AG08395 (cell line): Measurements from ENCODE around the gene XIRP1.
A peak's percentile ranks its signal among the peaks of the same experiment; 100 is the strongest.

Source experiments
- DNase-seq: peaks from one replicate; pipeline ENCODE4 v3.0.0; 2012; ENCODE audit warnings: mixed read lengths, low spot score

XIRP1 gene

DNA sequence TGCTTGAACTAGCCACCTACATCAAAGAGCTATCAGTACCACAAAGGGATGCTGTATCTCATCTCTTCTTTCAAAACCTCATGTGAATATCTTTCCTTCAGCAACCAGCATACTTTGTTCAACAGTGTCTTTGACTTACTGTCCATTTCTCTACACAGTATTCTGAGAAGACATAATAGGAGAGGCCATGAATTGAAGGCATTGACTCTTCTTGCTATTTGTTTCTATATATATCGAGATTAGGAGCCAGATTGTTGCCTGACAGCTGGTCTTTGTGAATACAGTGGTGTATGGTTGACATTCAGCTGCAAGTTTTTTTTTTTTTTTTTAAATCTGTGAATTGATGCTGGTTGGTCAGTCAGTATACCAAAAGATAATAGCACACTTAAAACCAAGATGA, 26.9 kb downstream of the XIRP1 start:
- DNase-seq, result no peak

DNA sequence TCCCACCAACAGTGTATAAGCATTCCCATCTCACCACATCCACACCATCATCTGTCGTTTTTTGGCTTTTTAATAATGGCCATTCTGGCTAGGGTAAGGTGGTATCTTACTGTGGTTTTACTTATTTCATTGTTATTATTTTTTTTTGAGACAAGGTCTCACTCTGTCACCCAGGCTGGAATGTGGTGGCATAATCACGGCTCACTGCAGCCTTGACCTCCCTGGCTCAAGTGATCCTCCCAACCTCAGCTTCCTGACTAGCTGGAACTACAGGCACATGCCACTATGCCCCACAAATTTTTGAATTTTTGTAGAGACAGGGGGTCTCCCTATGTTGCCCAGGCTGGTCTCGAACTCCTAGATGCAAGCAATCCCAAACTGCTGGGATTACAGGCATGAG, 28.0 kb downstream of the XIRP1 start:
- DNase-seq, result no peak

DNA sequence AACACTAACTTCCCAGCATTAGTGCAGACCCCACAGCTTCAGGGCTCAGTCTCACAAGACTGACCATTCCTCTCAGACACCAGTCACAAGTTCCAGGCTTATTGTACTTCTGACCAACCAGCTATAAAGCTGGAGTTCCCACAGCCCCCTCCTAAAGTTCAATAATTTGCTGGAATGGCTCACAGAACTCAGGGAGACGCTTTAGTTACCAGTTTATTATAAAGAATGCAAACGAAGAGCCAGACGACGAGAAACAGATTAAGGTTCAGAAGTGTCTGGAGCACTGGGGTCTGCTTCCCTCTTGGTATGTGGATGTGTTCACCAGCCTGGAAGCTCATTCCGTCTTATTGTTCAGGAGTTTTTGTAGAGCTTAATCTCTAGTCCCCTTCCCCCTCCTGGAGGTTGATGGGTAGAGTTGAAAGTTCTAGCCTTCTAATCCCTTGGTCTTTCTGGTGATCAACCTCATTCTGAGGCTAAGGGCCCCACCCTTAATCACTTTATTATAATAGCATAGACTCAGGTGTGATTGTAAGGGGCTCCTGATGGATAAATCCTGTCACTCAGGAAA, 34.2 kb downstream of the XIRP1 start:
- no peak for DNase-seq

GRCh38 chr3:39157359-39157758, 35.0 kb downstream of the XIRP1 start:
- DNase-seq, result no peak

GRCh38 chr3:39156421-39156820, 36.0 kb downstream of the XIRP1 start:
- DNase-seq, result peak; percentile 17

- no peak for DNase-seq
These were observed 37.9 kb downstream of the XIRP1 start for GRCh38 chr3:39154280-39155021.

DNA sequence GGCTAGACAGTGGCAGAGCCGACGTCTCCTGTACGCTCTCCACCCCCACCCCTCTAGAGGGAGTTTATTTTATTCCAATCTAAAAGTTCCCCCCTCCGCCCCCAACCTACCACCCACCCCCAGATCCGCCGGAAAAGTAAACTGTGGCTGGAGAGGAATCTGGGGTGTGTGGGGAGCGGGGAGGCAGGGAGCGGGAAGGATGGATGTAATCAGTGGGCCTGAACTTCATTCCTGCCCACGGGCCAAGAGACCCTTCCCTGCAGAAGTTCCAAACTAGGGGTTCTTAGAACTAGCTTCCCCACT, 38.5 kb downstream of the XIRP1 start:
- DNase-seq, result no peak

DNA sequence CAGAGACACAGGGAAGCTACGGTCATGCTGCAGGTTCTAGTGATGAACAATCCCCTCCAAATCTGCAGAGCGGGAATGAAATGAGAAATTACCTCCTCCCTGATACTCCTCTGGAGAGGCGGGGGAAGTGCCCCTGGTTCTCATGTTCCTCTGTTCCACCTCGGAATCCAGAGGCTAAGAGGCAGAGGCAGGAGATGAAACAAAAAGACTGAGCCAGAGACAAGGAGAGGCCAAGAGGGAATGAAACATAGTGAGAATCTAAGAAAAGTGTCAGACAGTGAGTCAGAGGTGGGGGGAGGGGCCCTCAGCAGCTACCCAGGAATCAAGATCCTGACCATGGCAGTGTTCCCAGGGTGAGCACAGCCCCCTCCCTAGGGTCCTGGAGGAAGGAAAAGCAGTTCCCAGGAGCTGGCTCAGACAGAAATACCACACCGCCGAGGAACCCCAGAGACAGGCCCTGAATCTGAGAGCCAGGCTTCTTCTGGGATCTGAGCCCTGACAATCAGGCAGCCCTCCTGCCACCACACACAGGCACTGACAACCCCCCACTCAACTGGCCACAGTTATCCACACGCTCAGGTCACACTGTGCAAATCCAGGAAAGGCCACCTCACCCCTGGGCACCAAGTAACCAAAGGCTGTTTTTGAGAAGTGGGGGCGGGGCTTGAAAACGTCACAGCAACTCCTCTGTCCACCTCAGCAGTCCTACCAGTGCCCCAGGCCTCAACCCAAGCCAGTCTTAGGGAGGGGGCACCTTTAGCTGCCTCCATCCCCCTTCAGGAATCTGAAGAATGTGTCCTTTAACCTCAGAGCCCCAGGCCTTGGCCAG, 41.4 kb downstream of the XIRP1 start:
- peak; percentile 86 for DNase-seq

DNA sequence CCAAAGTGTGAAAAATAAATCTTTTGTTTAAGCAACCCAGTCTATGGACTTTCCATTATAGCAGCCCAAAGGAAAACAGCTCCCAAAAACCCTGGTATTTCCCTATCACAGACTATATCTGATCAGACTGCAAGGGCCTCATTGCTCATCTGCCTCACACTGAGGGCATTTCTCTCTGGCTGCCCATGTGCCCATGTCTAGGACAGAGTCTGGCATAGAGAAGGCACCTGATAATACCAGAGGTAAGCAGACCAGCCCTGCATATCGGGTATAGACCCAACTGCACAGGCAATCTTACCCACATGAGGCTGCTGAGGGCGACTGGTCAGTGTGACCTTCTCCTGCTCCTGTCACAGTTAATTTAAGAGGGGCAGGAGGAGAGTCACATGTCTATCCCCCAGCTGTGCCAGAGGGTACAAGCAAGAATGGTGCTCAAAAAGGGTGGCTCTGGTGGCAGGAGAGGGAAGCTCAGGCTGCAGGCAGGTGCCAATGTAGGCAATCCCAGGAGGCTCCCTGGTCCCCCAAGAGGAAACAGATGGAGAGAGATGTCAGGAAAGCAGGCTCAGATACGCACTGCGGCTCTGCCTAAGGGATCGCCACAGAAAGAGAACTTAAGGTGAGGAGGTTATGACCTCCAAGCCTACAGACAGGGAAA, 42.1 kb downstream of the XIRP1 start:
- no peak for DNase-seq

GRCh38 chr3:39149498-39150147, 42.8 kb downstream of the XIRP1 start:
- no peak for DNase-seq

GRCh38 chr3:39149059-39149455, 43.3 kb downstream of the XIRP1 start:
- DNase-seq, result no peak

DNA sequence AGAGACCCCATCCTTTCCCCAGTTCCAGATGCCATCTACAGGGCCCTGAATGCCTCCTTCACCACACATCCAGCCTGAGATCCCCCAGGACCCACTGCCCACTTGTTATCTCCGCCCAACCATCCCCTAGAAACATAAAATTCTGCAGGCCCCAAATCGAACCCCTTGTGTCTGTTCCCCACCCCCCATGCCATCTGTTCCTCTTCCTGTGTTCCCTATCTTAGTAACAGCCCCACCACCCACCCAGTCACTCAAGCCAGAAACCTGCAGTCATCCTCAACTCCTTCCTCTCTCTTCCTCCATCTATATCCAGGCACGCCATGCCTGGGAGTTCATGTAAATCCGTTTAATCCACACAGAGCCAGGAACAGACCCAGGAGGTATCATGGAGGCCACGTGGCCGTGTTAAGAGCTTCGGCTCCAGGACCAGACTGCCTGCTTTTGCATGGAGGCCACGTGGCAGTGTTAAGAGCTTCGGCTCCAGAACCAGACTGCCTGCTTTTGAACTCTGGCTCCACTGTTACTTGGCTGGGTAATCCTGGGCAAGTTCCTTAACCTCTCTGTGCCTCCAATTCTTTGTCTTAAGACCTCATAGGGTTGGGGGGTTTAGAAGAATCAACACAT, 43.8 kb downstream of the XIRP1 start:
- DNase-seq, result no peak

DNA sequence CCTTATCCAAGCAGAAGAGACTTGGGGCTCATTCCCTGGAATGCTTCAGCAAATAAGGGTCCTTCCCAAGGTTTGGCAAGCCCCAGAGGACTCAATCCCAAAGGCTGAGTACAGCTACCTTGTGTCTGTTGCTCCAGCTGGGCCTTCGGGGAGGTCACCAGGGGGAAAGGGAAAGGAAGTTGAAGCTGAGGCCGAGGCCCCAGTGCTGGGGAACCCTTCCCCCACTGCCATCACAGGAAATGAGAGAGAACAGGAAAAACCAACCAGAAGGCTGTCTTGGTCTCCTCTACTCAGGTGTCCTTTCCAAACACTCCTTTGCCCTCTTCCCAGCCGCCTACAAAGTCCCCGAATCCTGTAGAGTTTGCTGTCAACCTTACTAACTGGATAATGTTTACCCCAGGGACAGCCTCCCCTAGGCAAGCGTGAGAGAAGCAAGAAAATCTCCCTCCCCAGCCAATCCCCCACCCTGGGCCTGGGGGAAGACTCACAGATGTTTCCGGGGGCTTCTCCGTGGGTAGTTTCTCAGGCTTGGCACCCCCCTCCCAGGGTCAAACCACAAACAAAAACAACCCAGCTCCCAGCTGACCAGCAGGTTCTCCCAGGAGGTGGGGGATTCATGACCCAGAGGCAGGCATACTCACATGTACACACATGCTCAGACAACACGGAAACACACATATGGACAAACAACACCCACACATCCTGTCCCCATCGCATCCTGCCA, 44.5 kb downstream of the XIRP1 start:
- DNase-seq, result no peak

- peak; percentile 92 for DNase-seq
These were observed 45.5 kb downstream of the XIRP1 start for GRCh38 chr3:39146611-39147591.

DNA sequence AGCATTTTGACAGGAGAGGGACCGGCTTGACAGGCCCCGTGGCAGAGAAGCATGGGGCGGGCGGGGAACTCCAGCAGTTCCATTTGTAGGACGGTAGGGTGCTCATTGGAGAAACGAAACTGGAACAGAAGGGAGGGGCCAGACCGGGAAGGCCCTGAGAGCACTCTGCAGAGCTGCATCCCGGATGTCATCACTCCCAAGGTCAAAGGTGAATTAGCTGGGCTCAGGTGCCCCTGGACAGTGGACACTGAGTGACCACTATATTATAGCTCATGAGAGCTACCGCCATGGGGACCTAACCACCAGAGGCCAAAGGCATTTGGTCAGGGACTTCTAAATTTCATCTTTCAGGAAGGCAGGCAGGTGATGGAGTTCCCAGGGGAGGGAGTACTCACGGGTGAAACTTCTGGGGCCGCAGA, 46.3 kb downstream of the XIRP1 start:
- no peak for DNase-seq

- no peak for DNase-seq
These were observed 47.5 kb downstream of the XIRP1 start for GRCh38 chr3:39144748-39145380.

- DNase-seq, result no peak
These were observed 48.2 kb downstream of the XIRP1 start for GRCh38 chr3:39144095-39144747.

- no peak for DNase-seq
These were observed 49.1 kb downstream of the XIRP1 start for GRCh38 chr3:39143051-39143885.
